DLD1 (cell line): ENCODE results near the gene ITIH1.

Source experiments
- in situ Hi-C: cut with HindIII; loops from 2 replicates; pipeline ENCODE4 v1.10.0; 2017; ENCODE audit warnings: low sequenced_read_pairs

The ITIH1 gene

GRCh38 chr3:52836471-52836845, 59.1 kb downstream of the ITIH1 start:
- in situ Hi-C loops, result loop anchor here (5.0 kb wide), 1 partner anchor 91 kb away; no protein-coding TSS in a partner anchor

DNA sequence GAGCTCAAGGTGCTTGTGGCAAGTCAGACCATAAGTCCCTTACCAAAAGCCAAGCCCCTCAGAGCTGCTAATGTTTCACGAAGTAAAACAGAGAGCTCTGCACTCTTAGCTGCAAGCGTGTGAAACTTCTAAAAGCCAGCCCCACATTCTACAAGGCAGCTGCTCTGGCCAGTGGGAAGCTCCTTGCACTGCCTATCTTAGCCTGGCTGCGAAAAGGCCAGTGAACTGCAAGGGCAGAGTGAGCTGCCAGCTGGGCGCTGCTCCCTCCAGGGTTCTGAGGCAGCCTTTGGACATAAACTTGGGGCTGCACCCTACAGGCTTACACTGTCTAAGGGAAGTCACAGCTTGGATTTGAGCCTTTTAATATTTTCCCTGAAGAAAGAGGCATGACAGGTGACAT, 59.6 kb downstream of the ITIH1 start:
- in situ Hi-C loops, result loop anchor here (5.0 kb wide), 1 partner anchor 90 kb away; no protein-coding TSS in a partner anchor

DNA sequence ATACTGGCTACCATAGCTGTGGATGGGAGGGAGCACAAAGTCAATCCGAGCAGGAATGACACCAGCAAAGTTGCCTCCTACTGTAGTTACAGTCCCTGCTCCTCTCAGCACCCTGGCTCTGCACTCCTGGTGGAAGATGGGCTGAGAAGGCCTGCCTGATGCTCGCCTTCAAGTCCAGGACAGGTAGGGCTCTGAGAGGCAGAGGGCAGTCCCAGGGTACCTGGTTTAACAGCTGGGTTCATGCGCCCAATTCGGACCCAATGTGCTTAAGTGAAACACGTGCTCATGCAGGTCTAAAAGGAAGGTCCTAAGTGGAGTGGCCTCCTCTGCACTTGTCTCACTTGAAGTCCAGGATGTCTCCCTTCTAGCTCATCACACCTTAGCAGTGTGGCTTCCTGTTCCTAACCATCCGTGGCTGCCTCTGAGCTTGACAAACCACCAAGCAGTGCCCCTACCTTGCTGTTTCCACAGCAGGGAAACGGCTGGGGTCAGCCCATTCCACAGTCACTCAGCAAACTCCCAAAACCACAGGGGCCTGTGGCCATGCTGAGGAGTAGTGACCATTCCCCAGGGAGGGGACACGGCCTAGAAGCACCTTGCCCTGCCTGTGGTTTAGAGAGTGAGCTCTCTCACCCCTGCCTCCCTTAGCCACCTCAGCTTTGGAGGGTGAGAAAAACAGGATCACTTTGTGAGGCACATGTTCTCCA, 61.3 kb downstream of the ITIH1 start:
- in situ Hi-C loops, result loop anchor here (5.0 kb wide), 1 partner anchor 89 kb away; no protein-coding TSS in a partner anchor

GRCh38 chr3:52839268-52839575, 61.8 kb downstream of the ITIH1 start:
- in situ Hi-C loops, result loop anchor here (5.0 kb wide), 1 partner anchor 88 kb away; no protein-coding TSS in a partner anchor

DNA sequence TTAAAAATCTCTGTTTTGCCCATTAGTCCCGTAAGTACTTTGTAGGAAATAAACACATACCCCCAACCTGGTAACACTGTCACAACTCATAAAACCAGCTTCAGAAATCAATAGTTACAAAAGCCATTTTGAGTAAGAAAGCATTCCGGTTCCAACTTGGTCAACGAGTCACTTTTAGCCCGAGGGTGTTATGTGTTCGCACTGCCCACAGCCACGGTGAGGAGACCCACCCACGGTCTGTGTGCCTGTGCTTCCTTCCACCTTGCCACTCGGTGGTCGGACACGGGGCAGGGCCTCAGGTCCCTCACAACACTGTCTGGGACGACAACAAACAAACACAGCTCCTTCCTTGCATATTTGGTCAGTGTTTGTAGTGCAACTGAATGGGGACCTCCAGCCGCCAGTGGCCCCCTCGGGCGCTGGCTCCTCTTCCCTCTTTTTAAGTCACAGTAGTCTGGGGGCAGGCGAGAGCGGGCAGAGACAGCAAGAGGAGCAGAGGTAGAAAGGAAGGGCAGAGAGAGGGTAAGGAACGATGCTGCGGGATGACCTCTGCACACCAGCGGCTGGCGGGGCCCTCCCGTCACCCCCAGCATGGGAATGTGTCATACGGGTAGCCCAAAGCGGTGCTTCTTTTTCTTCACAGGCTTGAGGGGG, 62.6 kb downstream of the ITIH1 start:
- in situ Hi-C loops, result loop anchor here (5.0 kb wide), 1 partner anchor 87 kb away; no protein-coding TSS in a partner anchor

DNA sequence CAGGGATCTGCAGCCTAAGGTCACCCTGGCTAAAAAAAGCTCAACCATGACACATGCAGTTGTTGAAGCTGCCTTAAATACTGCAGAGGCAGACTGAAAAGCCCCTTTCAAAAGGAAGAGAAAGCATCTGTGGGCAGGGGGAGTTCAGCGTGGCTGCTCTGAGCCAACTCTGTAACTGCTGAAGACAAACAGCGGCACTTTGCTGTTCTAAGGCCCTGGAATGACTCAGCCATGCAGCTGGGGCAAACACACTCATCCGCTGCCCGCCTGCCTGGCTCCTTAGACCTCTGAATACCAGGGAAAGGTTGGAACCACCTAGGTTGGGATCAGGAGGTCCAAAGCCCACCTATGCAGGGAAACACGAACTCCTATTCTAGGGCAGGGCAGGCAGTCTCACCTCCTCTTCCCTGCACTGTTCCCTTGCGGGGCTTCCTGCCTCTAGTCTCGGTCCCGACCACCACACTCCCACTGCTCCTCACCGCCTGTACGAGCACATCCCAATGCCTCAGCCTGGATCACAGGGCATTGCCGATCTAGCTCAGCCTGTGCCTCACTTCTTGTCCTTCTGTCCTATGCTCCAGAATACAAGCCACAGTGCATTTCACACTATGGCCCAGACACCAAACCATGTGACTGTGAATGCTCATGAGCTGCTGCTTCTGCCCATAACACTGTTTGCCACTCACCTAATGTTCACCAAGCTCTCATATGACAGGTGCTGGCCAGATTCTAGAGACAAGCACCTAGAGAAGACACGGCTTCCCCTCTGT, 64.0 kb downstream of the ITIH1 start:
- in situ Hi-C loops, result no loop called here
